Stimulated activated CD8-positive, alpha-beta memory T cell treated with anti-CD3 and anti-CD28 coated beads, Interleukin-2, amount 100 ng/mL, for 48 hours (primary cell): ENCODE results near the gene PRM1.

ENCODE experiments used
- DNase-seq, 2 donors: peaks; one replicate each; pipeline ENCODE4 v3.0.0-alpha.2; 2020; ENCODE audit warnings: low read depth in 2 of 2

Gene PRM1

DNA sequence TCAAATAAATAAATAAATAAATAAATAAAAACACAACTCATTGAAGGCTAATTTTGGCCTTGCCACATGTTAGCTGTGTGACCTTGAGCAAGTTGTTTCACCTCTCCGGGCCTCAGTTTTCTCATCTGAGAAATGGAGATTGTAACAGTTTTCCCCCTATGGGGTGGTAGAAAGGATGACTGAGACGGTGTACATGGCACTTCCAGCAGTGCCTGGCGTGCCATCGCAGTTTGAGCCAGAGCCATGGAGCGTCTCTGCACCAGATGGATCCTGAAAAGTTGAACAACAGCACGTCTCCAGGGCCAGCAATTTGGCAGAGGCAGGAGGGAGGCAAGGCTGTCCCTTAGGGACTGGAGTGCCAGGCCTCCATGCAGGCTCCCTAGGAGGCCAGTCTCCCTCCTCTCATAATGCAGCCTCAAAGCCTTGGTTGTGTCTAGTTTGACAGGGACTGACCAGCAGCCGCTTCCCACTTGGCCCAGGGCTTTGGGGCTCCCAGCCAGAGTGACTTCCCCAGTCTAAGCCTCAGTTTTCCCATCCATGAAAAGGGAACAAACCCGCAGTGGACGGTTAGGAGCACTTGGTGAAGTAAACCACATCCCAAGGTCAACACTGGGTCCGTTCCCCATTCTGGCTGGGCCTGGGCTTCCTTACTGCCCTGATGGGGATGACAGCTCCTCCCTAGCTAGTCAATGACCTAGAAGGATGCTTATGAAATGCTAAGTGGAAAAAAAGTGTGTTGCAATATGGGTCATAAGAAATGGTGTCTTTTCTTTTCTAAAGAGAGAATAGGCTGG, 44.5 kb downstream of the PRM1 start:
- no peak for DNase-seq

DNA sequence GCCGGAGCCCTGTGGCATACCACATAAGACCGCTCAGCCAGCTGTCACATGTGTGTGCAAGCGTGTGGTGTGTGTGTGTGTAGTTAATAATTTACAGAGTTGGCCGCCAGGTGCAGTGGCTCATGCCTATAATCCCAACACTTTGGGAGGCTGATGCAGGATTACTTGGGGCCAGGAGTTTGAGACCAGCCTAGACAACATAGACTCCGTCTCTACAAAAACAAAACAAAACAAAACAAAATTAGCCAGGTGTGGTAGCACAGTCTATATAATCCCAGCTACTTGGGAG, 45.5 kb downstream of the PRM1 start:
- no peak for DNase-seq

DNA sequence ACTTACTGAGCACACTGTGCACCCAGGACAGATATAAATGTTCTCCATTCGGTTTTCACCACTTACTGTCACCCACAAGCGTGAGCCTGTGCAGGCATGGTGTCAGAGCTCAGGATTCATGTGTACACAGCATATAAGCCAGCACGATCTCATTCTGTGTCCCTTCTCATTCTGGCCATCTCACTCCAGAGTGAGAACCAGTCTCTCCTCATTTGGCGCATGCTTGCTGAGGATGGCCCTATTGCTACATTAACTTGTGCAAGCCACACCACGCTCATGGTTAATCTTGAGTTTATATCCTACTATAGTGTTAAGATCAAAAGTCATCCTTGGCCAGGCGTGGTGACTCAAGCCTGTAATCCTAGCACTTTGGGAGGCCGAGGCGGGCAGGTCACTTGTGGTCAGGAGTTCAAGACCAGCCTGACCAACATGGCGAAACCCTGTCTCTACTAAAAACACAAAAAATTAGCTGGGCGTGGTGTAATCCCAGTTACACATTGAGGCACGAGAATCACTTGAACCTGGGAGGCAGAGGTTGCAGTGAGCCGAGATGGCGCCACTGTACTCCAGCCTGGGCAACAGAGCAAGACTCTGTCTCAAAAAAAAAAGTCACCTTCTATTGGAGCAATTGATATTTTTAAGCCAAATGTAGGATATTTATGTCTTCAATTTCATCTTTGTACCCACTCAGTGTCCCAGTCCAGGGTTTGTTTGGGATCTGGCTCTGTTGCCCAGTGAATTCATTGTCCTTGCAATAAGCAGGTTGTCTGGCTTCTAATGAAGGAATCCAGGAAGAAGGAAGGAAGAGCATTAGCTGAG, 46.0 kb downstream of the PRM1 start:
- DNase-seq, result no peak

DNA sequence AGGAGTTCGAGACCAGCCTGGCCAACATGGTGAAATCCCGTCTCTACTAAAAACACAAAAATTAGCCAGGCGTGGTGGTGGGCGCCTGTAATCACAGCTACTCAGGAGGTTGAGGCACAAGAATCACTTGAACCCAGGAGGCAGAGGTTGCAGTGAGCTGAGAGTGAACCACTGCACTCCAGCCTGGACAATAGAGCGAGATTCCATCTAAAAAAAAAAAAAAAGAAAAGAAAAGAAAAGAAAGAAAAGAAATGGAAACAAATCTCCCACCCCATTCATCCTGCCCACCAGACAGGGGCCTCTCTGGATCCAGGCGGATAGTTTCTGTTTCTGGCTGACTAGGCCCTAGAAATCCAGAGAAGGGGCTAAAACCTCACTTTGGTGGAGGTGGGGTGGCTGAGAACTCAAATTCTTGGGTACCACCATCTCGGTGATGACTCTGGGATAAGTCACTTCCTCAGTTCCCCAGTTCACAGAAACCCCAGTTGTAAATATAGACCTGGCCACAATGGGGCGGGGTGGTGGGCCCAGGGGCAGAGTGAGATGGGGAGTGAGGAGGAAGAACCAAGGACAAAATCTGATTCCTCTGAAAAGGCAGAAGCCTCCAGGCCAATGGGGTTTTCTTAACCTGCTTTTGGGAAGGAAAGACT, 47.3 kb downstream of the PRM1 start:
- peak; percentile 65 to 76 for DNase-seq

DNA sequence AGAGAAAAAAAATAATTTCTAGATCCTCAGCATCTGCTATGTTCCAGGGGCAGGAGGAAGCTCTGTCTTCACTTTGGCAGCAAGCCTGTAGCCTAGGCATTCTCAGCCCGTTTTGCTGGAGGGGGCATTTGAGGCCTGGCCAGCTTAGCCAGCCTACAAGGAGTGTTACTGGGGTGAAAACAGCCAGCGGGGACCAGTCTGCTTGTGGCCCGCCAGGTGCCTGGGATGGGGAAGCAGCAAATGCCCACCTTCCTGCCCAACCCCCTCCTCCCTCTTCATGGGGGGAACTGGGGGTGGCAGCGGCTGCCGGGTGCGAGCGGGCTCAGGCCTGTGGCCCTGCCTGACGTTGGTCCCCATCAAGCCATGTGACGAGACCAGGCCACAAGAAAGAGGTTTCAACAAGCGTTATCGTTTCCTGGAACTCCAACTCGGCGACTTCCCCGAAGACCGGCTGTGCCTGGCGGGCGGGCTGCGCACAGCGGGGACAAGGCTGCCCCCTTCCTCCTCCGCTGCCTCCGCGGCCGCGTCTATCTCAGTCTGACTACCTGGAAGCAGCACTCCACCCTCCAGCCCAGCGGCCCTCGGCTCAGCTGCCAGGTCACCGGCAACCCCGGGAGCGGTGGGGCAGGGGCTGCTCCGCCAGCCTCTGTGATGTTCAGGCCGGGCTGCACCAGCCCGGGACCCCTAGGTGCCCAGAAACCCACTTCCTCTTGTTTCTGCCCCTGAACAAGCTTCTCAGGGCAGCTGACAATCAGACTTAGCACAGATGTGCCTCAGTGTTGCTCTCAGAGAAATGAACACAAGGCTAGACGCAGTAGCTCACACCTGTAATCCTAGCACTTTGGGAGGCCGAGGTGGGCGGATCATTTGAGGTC, 48.0 kb downstream of the PRM1 start:
- DNase-seq, result peak; percentile 87 to 89

DNA sequence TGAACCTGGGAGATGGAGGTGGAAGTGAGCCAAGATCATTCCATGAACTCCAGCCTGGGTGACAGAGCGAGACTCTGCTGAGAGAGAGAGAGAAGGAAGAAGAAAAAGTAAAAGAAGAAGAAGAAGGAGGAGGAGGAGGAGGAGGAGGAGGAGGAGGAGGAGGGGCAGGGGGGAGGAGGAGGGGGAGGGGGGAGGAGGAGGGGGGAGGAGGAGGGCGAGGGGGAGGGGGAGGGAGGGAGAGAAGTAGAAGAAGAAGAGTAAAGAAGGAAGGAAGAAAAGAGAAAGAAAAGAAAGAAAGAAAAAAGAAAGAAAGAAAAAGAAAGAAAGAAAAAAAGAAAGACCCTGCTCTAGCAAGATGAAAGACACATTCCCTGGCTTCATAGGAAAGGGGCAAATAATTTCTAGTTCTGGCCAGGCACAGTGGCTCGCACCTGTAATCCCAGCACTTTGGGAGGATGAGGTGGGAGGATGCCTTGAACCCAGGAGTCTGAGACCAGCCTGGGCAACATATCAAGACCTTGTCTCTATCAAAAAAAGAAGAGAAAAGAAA, 48.8 kb downstream of the PRM1 start:
- no peak for DNase-seq

DNA sequence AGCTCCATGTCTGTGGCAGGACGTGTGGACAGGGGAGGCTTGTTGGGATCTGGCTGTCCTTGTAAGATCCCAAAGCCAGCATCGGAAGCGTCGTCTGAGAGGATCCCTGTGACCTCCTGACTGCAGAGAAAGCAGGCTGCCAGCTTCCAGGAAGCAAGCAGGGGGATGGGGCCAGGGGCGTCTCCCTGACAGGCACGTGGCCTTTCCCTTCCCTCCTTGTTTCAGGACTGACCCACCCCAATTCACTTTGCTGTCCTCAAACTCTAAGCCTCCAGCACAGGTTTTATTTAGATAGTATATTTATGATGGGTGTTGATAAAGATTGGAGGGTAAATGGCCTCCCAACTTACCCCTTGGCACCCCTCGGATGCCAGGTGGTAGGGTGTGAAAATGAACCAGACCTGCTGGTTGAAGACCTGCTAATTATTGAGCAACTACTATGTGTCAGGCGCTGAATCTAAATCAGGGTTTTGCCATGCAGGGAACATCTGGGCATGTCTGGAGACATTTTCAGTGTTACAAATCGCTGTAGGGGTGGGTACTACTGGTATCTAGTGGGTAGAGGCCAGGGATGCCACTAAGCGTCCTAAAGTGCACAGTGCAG, 49.7 kb downstream of the PRM1 start:
- no peak for DNase-seq
